K562 (cell line): ENCODE measurements around the gene CHCHD6. TPM values are rescaled to one million over a fixed set of nuclear protein-coding genes. Genes with fewer than 3 reads are reported as not detected.

Experiments used
- ARNT ChIP-seq, 2 experiments: fragments of 450-650 bp; IDR thresholded peaks; 2 replicates each; pipeline ENCODE4 v1.6.1; 2016; ENCODE audit warnings: mild to moderate bottlenecking in 1 of 2
- CBFB ChIP-seq: sonication (generic); formaldehyde crosslinking; IDR thresholded peaks from 2 replicates; pipeline ENCODE4 v1.4.0; 2020; ENCODE audit warnings: mild to moderate bottlenecking, missing genetic modification reagents
- CBX3 ChIP-seq, 2 experiments: IDR thresholded peaks; 1 replicate in 1 of 2; 2 replicates in 1 of 2; pipeline ENCODE4 v1.6.1; 2012; ENCODE audit warnings: inconsistent platforms in 2 of 2, low read length in 2 of 2, borderline replicate concordance in 1 of 2, control low read depth in 1 of 2
- CBX5 ChIP-seq: IDR thresholded peaks from 2 replicates; pipeline ENCODE4 v1.6.1; 2014; ENCODE audit warnings: low read depth, borderline replicate concordance
- CEBPG ChIP-seq, 3 experiments: fragments of 200-800 bp in 1 of 3; sonication (Bioruptor generic) in 1 of 3; sonication (generic) in 1 of 3; formaldehyde crosslinking in 1 of 3; IDR thresholded peaks in 2 of 3; conservative IDR thresholded peaks in 1 of 3; 2 replicates each; pipeline versions ENCODE4 v1.6.1 to v1.8.0; 2016 to 2022; ENCODE audit warnings: missing compliant biosample characterization in 2 of 3, missing genetic modification characterization in 2 of 3, mild to moderate bottlenecking in 1 of 3, missing genetic modification reagents in 1 of 3
- CREM ChIP-seq: IDR thresholded peaks from 2 replicates; pipeline ENCODE4 v1.6.1; 2014; ENCODE audit warnings: antibody characterized with exemption, low read depth
- CTCFL ChIP-seq: IDR thresholded peaks from 2 replicates; pipeline ENCODE4 v1.6.1; 2011; ENCODE audit warnings: borderline replicate concordance, low read depth, mild to moderate bottlenecking, moderate library complexity, low read length; ENCODE audit not compliant: insufficient read depth, poor library complexity, severe bottlenecking
- ELK3 ChIP-seq: fragments of 450-650 bp; formaldehyde crosslinking; IDR thresholded peaks from 2 replicates; pipeline ENCODE4 v1.4.0; 2020; ENCODE audit warnings: mild to moderate bottlenecking
- EZH2 ChIP-seq: IDR thresholded peaks from 2 replicates; pipeline ENCODE4 v1.6.1; 2012; ENCODE audit warnings: low read depth, mild to moderate bottlenecking, inconsistent platforms, low read length, borderline replicate concordance
- FOXO4 ChIP-seq: fragments of 450-650 bp; formaldehyde crosslinking; IDR thresholded peaks from 2 replicates; pipeline ENCODE4 v1.4.0; 2020; ENCODE audit warnings: mild to moderate bottlenecking, moderate library complexity
- HINFP ChIP-seq: fragments of 450-650 bp; conservative IDR thresholded peaks from 2 replicates; pipeline ENCODE4 v1.6.1; 2016; ENCODE audit warnings: missing genetic modification characterization, low read depth, mild to moderate bottlenecking, control low read depth, missing compliant biosample characterization
- KAT2B ChIP-seq: IDR thresholded peaks from one replicate; pipeline ENCODE4 v1.6.1; 2012; ENCODE audit warnings: low read depth, mild to moderate bottlenecking, control low read depth, inconsistent platforms, low read length, moderate library complexity
- SP1 ChIP-seq: sonication (generic); formaldehyde crosslinking; IDR thresholded peaks from 2 replicates; pipeline ENCODE4 v1.8.1; 2022; ENCODE audit warnings: mild to moderate bottlenecking, missing genetic modification reagents
- TARDBP ChIP-seq: fragments of 450-650 bp; IDR thresholded peaks from 2 replicates; pipeline ENCODE4 v1.6.1; 2016
- THRAP3 ChIP-seq: fragments of 450-650 bp; IDR thresholded peaks from 2 replicates; pipeline ENCODE4 v1.6.1; 2016; ENCODE audit warnings: mild to moderate bottlenecking, inconsistent platforms, borderline replicate concordance
- ZBTB26 ChIP-seq: fragments of 450-650 bp; formaldehyde crosslinking; IDR thresholded peaks from 2 replicates; pipeline ENCODE4 v1.4.0; 2022; ENCODE audit warnings: missing genetic modification characterization
- ZKSCAN1 ChIP-seq: fragments of 150-350 bp; IDR thresholded peaks from 2 replicates; pipeline ENCODE4 v1.6.1; 2016; ENCODE audit warnings: low read depth, low read length
- ZNF551 ChIP-seq: fragments of 250-450 bp; sonication (Bioruptor Pico); IDR thresholded peaks from 2 replicates; pipeline ENCODE4 v1.5.0; 2021; ENCODE audit warnings: mild to moderate bottlenecking, moderate library complexity
- ZZZ3 ChIP-seq: fragments of 450-650 bp; IDR thresholded peaks from 2 replicates; pipeline ENCODE4 v1.6.1; 2016; ENCODE audit warnings: antibody characterized with exemption, mild to moderate bottlenecking, moderate library complexity
- polyA plus RNA-seq, 8 experiments: library from polyadenylated mRNA; depleted of rRNA in 4 of 8; stranded (reverse) in 5 of 8; unstranded in 3 of 8; fragments of >200 nt; fragmentation: Nextera tagmentation in 2 of 8; fragmentation: Illumina TruSeq in 1 of 8; extraction: Ambion mirVana in 2 of 8; extraction: Trizol in 1 of 8; gene quantifications; 2 replicates each; pipeline versions ENCODE4 v1.2.1 to v1.2.3, GENCODE V29; 2011 to 2014; ENCODE audit warnings: inconsistent platforms in 1 of 8, missing spikeins in 1 of 8
- total RNA-seq, 7 experiments: library from RNA; depleted of rRNA in 6 of 7; stranded (reverse); fragments of >200 nt in 6 of 7; fragmentation: Illumina TruSeq in 2 of 7; extraction: Trizol in 2 of 7; gene quantifications; 2 replicates each; pipeline versions ENCODE4 v1.2.1 to v1.2.3, GENCODE V29; 2011 to 2021; ENCODE audit warnings: low replicate concordance in 1 of 7

Gene CHCHD6
- total and polyA plus RNA-seq, 9 of the 15 experiments (the other 6 are each of a cell fraction or from before 2014, with no cell fraction given) = 4.6 to 18.6 (median 10.9) TPM

- TF ChIP-seq CTCFL (no peak), CBX5 (no peak), CBFB (CRISPR knock-in tag) (0 out of 2 replicates have a peak, but pooled peaks have one; percentile 43), SP1 (CRISPR knock-in tag) (peak; percentile 51; the same call in 1 of the 2 replicates), ZKSCAN1 (peak; percentile 79; the same call in 1 of the 2 replicates), ZBTB26 (no peak), CEBPG (CRISPR knock-in tag; IDR thresholded peaks at IDR 0.05) (no peak), CEBPG (tag; conservative IDR thresholded peaks at IDR 0.05 in 1 of 2, IDR thresholded peaks at IDR 0.05 in 1 of 2) (peak in 1 of 2 experiments; percentile 31; a peak in 1 of 4 replicates), HINFP (no peak; the same call in 1 of the 2 replicates), ELK3 (no peak), CREM (peak; percentile 45), EZH2 (no peak), FOXO4 (CRISPR knock-in tag) (no peak), ARNT (IDR thresholded peaks at IDR 0.05) (peak; percentile 74 to 82; a peak in 3 of 4 replicates), TARDBP (no peak), THRAP3 (no peak), ZNF551 (CRISPR knock-in tag) (no peak), ZZZ3 (no peak), CBX3 (IDR thresholded peaks at IDR 0.05; ENCODE audit: borderline replicate concordance in 1 of 2, low read length in 2 of 2) (peak in 1 of 2 experiments; percentile 33; a peak in 1 of 3 replicates), KAT2B (no peak)
Observed at GRCh38 chr3:126911162-126912026, 207.4 kb downstream of the CHCHD6 start (continued).
